GM19099 (cell line): ENCODE data around the gene DNAI4.

ENCODE experiments used
- POLR2A ChIP-seq: IDR thresholded peaks from 3 replicates; pipeline ENCODE4 v1.6.1; 2011; ENCODE audit warnings: low read depth; ENCODE audit not compliant: insufficient read length; ENCODE audit errors: extremely low read depth

Gene DNAI4

DNA sequence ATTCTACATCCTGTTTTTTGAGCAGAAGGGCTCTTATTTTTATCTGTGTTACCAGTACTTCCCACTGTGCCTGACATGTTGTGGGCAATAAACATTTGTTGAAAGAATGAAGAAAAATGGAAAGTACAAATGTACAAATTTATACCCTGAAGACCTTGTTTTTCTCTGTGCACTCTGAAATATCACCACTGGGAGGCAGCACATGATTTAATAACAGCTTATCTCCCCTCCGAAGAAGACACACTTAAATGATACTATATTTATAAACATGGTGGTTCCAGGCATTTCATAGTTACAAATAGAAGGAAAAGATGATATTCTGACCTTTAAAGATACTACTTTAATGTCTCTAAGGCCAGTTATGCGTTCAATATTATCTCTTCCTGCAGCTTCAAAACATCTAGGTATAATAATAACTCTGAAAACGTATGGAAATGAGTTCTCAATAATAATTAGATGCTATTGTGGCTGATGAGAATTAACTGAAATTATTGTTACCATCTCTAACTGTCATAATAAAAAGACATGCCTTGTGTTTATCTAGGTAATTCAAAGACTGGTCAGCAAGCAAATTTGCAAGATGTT, 159.6 kb downstream of the DNAI4 start:
- TF ChIP-seq POLR2A = no peak
